ENCODE measurements around the gene WDFY4. TPM values are rescaled to one million over a fixed set of nuclear protein-coding genes. Genes with fewer than 3 reads are reported as not detected.

WDFY4 gene
- total and polyA plus RNA-seq, 4 donors, result 0.57 to 7.1 (median 2.0) TPM

DNA sequence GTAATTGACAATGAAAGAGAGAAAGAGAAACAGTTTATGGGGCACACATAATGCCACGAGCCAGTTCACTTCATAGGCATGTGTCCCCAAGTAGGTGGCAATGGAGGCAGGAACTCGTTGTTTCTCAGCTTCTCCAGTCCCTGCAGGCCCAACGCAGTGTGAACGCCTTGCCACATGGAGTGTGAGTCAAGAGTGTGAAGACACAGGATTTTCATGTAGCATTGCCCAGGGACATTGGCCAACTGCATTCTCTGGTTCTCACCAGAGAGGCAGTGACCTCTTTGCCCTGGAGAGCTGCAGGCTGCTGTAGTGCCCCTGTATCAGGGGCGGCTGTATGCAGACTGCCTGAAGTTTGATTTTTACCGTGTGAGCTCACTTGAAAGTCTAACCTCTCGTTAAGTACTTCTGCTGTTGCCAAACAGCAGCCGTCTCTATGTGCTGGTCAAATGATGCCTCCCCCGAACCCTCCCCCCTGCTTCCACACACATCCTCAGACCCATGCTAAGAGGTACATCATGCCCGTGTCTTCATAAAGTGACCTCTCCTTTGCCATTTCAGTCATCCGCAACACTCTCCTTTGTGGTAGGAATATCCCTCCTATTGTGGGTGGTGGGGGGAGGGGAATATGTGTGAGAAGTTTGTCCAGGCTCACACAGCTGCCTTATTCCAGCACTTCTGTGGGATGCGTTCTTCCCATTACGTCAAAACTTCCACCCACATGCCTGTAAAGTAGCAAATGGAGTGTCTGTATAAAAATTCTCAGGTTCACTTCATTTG lies 242.3 kb downstream of the WDFY4 start:
- H3K36me3 ChIP-seq (ENCODE audit: control insufficient read depth in 4 of 4, insufficient read depth in 3 of 4, low read depth in 1 of 4, low read length in 3 of 4), result no peaks in the 10 kb centered on the region
- WGBS, result 84% methylated on average over 13 of the region's 13 CpGs
- no peak overlapping the region for H3K4me3 ChIP-seq (ENCODE audit: low read depth in 1 of 3, low read length in 3 of 3)
- no peak for DNase-seq (ENCODE audit: low spot score)
- H3K9me3 ChIP-seq (ENCODE audit: control insufficient read depth in 4 of 4, low read length in 3 of 4), result no peaks in the 10 kb centered on the region
- H3K27ac ChIP-seq (ENCODE audit: low read depth in 1 of 2, low read length in 2 of 2), result no peak overlapping the region
- H3K4me1 ChIP-seq (ENCODE audit: control insufficient read depth in 4 of 4, insufficient read depth in 4 of 4, low read length in 3 of 4), result no peaks in the 10 kb centered on the region
- no peaks in the 10 kb centered on the region for H3K27me3 ChIP-seq (ENCODE audit: control insufficient read depth in 4 of 4, insufficient read depth in 4 of 4, low read length in 3 of 4)
- TF ChIP-seq TAF1 (conservative IDR thresholded peaks at IDR 0.05), result no peak
- no peak for TF ChIP-seq JUND (IDR thresholded peaks at IDR 0.05)
- TF ChIP-seq, protein P1, sequence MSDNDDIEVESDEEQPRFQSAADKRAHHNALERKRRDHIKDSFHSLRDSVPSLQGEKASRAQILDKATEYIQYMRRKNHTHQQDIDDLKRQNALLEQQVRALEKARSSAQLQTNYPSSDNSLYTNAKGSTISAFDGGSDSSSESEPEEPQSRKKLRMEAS (IDR thresholded peaks at IDR 0.05), result no peak
- no peak for TF ChIP-seq YY1 (IDR thresholded peaks at IDR 0.05)
- TF ChIP-seq, protein P2, sequence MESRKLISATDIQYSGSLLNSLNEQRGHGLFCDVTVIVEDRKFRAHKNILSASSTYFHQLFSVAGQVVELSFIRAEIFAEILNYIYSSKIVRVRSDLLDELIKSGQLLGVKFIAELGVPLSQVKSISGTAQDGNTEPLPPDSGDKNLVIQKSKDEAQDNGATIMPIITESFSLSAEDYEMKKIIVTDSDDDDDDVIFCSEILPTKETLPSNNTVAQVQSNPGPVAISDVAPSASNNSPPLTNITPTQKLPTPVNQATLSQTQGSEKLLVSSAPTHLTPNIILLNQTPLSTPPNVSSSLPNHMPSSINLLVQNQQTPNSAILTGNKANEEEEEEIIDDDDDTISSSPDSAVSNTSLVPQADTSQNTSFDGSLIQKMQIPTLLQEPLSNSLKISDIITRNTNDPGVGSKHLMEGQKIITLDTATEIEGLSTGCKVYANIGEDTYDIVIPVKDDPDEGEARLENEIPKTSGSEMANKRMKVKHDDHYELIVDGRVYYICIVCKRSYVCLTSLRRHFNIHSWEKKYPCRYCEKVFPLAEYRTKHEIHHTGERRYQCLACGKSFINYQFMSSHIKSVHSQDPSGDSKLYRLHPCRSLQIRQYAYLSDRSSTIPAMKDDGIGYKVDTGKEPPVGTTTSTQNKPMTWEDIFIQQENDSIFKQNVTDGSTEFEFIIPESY (IDR thresholded peaks at IDR 0.05), result no peak
- no peak for TF ChIP-seq EGR1 (IDR thresholded peaks at IDR 0.05; ENCODE audit: low read depth in 2 of 2)
- TF ChIP-seq HNF4A (conservative IDR thresholded peaks at IDR 0.05), result no peak
- TF ChIP-seq, protein P3, sequence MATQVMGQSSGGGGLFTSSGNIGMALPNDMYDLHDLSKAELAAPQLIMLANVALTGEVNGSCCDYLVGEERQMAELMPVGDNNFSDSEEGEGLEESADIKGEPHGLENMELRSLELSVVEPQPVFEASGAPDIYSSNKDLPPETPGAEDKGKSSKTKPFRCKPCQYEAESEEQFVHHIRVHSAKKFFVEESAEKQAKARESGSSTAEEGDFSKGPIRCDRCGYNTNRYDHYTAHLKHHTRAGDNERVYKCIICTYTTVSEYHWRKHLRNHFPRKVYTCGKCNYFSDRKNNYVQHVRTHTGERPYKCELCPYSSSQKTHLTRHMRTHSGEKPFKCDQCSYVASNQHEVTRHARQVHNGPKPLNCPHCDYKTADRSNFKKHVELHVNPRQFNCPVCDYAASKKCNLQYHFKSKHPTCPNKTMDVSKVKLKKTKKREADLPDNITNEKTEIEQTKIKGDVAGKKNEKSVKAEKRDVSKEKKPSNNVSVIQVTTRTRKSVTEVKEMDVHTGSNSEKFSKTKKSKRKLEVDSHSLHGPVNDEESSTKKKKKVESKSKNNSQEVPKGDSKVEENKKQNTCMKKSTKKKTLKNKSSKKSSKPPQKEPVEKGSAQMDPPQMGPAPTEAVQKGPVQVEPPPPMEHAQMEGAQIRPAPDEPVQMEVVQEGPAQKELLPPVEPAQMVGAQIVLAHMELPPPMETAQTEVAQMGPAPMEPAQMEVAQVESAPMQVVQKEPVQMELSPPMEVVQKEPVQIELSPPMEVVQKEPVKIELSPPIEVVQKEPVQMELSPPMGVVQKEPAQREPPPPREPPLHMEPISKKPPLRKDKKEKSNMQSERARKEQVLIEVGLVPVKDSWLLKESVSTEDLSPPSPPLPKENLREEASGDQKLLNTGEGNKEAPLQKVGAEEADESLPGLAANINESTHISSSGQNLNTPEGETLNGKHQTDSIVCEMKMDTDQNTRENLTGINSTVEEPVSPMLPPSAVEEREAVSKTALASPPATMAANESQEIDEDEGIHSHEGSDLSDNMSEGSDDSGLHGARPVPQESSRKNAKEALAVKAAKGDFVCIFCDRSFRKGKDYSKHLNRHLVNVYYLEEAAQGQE (IDR thresholded peaks at IDR 0.05), result no peak
- no peak for TF ChIP-seq HNF4G (IDR thresholded peaks at IDR 0.05)
- TF ChIP-seq FOXA1 (IDR thresholded peaks at IDR 0.05), result no peak
- TF ChIP-seq, protein P4, sequence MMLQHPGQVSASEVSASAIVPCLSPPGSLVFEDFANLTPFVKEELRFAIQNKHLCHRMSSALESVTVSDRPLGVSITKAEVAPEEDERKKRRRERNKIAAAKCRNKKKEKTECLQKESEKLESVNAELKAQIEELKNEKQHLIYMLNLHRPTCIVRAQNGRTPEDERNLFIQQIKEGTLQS (IDR thresholded peaks at IDR 0.05), result no peak
- no peak for TF ChIP-seq GABPA (IDR thresholded peaks at IDR 0.05 in 1 of 2, conservative IDR thresholded peaks at IDR 0.05 in 1 of 2)
- no peak for TF ChIP-seq SP1 (IDR thresholded peaks at IDR 0.05)
- TF ChIP-seq NR2F2 (IDR thresholded peaks at IDR 0.05), result no peak
- TF ChIP-seq RAD21 (IDR thresholded peaks at IDR 0.05), result no peak
- TF ChIP-seq FOXA2 (IDR thresholded peaks at IDR 0.05), result no peak
- TF ChIP-seq CTCF (IDR thresholded peaks at IDR 0.05; ENCODE audit: low read depth, low read length, missing input control), result no peak
- no peak for TF ChIP-seq RXRA (IDR thresholded peaks at IDR 0.05)
- H3K9ac ChIP-seq (ENCODE audit: low read depth in 1 of 2, low read length in 2 of 2), result no peak overlapping the region

Measured in liver (tissue), 9 donors.